HFF-Myc (cell line): ENCODE data around the gene PARD3.

Experiments used
- DNase-seq: peaks from one replicate; pipeline ENCODE4 v3.0.0-alpha.2; 2011; ENCODE audit warnings: low read depth; ENCODE audit errors: extremely low read depth
- H3K4me3 ChIP-seq: replicated peaks from 2 replicates; pipeline ENCODE4 v1.5.1; 2011; ENCODE audit warnings: low read depth, mild to moderate bottlenecking, control low read depth, low read length
- TF ChIP-seq, protein P1 (sequence below): IDR thresholded peaks from 2 replicates; pipeline ENCODE4 v1.5.1; 2012; ENCODE audit warnings: mild to moderate bottlenecking, low read depth, low read length, control low read depth; ENCODE audit errors: missing control alignments

The PARD3 gene

GRCh38 chr10:34184939-34185386 lies 630.1 kb downstream of the PARD3 start:
- TF ChIP-seq, protein P1, sequence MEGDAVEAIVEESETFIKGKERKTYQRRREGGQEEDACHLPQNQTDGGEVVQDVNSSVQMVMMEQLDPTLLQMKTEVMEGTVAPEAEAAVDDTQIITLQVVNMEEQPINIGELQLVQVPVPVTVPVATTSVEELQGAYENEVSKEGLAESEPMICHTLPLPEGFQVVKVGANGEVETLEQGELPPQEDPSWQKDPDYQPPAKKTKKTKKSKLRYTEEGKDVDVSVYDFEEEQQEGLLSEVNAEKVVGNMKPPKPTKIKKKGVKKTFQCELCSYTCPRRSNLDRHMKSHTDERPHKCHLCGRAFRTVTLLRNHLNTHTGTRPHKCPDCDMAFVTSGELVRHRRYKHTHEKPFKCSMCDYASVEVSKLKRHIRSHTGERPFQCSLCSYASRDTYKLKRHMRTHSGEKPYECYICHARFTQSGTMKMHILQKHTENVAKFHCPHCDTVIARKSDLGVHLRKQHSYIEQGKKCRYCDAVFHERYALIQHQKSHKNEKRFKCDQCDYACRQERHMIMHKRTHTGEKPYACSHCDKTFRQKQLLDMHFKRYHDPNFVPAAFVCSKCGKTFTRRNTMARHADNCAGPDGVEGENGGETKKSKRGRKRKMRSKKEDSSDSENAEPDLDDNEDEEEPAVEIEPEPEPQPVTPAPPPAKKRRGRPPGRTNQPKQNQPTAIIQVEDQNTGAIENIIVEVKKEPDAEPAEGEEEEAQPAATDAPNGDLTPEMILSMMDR: no peak
- no peak for DNase-seq
- H3K4me3 ChIP-seq: no peak overlapping the region

DNA sequence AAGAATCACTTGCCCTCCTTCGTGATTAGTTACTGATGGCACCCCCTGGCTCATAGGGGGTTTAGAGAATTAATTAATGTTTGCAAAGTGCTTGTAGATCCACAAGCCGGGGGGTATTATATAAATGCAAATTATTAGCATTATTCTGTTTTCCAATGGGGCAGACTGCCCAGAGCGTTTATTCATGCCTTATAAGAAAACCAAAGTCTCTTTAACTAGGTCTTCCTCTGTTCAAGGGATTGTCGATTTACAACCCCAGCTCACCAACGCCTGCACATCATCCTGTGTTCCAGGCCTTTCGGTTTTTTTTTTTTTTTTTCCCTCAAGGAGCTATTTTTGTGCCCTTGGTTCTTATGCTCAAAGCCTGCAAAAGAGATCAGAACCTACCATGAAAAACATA lies 630.7 kb downstream of the PARD3 start:
- DNase-seq: no peak
- no peak overlapping the region for H3K4me3 ChIP-seq
- TF ChIP-seq, protein P1: no peak

- no peak overlapping the region for H3K4me3 ChIP-seq
- TF ChIP-seq, protein P1: no peak
- no peak for DNase-seq
Observed at GRCh38 chr10:34183016-34183796, 631.9 kb downstream of the PARD3 start.

DNA sequence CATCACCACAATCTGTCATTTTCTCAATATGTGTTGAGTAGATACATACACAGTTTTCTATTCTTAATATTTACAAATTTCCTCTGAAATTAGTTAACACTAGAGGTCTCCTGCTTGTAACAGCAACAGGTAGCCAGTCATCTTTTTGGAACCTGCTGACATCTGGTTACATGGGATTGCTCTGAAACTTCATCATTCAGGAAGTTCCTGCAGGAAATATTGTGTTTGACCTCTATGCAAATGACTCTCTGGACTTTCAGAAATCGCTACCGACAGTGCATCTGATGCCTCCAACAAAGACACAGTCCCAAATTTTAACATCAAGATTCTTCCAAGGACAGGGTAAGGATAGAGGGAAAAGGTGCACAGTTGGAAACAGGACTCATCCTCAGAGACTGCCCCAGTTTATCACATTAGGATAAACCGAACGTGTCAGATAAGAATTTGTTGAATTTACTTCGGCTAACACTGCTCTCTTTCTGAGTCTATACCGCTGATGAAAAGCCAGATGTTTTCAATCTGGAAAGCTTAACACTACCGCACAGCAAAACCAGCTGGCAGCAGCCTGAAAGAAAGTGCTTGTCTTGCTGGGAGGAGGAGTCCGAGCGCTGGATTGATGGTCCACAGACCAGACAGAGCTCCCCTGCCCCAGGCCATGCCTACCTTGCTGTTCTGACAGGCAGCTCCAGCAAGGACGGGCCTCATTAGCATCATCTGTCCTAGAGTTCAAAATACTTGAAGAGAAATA lies 633.4 kb downstream of the PARD3 start:
- TF ChIP-seq, protein P1: no peak
- no peak overlapping the region; the same call in 1 of the 2 replicates for H3K4me3 ChIP-seq
- DNase-seq: no peak

- DNase-seq: no peak
- TF ChIP-seq, protein P1: no peak
- no peak overlapping the region for H3K4me3 ChIP-seq
Observed at GRCh38 chr10:34180749-34181148, 634.3 kb downstream of the PARD3 start.

DNA sequence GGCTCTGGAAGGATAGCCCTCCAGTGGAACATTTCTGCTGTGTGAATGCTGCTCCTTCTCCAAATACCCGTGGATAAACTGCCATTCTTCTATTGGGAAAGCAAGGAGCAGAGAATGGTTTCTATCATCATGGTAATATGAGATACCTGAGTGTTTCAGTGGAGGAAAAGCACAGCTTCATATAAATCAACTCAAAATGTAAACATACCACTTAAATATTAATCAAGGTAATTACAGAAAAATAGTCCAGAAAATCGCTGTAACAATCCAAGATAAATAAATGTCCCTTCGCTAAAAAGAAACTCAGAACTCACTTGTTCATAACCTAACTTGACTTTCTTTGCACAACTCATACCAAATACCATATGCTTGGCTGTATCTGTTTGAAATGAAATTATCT lies 635.8 kb downstream of the PARD3 start:
- no peak overlapping the region for H3K4me3 ChIP-seq
- TF ChIP-seq, protein P1: no peak
- DNase-seq: no peak
